Measurements from ENCODE around the gene MERTK.
"Not testable (repeated sequence)": the region's sequence is repeated elsewhere in the genome, so short reads cannot be mapped to it uniquely, and the experiment has no call there.

The MERTK gene

GRCh38 chr2:112024896-112025491 is 126.6 kb downstream of the MERTK start:
- Histone ChIP-seq H3K4me1 (peaks cover 8% of the 10 kb centered on the region), H3K27me3 (ENCODE audit: low read depth) (no peaks in the 10 kb centered on the region), H3K4me3 (no peak overlapping the region), H3K9me3 (no peaks in the 10 kb centered on the region), H3K36me3 (replicated peaks) (no peaks in the 10 kb centered on the region; the same call in 1 of the 2 replicates)
- in situ Hi-C loops (cut with MboI; ENCODE audit: low sequenced_read_pairs), result no loop called here
- DNase-seq (ENCODE audit: low spot score in 2 of 2), result no peak

- in situ Hi-C loops (cut with MboI; ENCODE audit: low sequenced_read_pairs), result no loop called here
- H3K4me3 ChIP-seq, result no peak overlapping the region
- no peaks in the 10 kb centered on the region for H3K9me3 ChIP-seq
- no peaks in the 10 kb centered on the region; the same call in 1 of the 2 replicates for H3K36me3 ChIP-seq (replicated peaks)
- peaks cover 8% of the 10 kb centered on the region for H3K4me1 ChIP-seq
- DNase-seq (ENCODE audit: low spot score in 2 of 2), result peak; percentile 16 to 56
- no peaks in the 10 kb centered on the region for H3K27me3 ChIP-seq (ENCODE audit: low read depth)
Observed at GRCh38 chr2:112026509-112026908, 128.1 kb downstream of the MERTK start.

DNA sequence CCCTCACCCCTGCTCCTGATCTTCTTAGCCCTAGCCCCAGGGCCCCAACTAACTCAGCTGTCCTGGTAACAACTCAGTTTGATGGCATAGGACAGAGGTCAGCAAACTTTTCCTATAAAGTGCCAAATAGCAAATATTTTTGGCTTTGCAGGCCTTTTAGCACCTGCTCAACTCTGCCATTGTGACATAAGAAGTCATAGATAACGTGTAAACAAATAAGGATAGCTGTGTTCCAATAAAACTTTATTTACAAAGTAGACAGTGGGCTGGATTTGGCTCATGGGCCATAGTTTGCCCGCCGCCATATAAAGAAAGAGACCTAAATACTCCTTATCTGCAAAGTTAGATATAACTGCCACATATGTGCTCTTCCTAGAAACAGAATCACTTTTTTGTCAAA is 129.4 kb downstream of the MERTK start:
- Histone ChIP-seq H3K4me1 (peaks cover 13% of the 10 kb centered on the region), H3K36me3 (replicated peaks) (no peaks in the 10 kb centered on the region), H3K4me3 (no peak overlapping the region), H3K9me3 (no peaks in the 10 kb centered on the region), H3K27me3 (ENCODE audit: low read depth) (no peaks in the 10 kb centered on the region)
- DNase-seq (ENCODE audit: low spot score in 2 of 2), result no peak
- in situ Hi-C loops (cut with MboI; ENCODE audit: low sequenced_read_pairs), result no loop called here

DNA sequence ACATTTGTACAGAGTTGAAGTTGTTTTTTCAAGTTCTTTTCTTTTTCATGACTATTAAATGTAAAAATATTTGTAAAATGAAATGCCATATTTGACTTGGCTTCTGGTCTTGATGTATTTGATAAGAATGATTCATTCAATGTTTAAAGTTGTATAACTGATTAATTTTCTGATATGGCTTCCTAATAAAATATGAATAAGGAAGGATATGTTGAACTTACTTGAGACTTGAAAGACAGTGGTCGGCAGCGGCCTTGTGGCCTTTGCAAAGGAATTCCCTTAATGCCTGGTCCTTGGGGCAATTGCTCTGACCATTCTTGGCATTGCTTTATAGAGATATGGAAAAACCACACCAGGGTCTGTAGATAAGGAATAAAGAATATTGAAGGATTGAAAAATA is 130.8 kb downstream of the MERTK start:
- H3K9me3 ChIP-seq, result no peaks in the 10 kb centered on the region
- H3K4me1 ChIP-seq, result peaks cover 13% of the 10 kb centered on the region
- no peaks in the 10 kb centered on the region for H3K27me3 ChIP-seq (ENCODE audit: low read depth)
- no peak overlapping the region for H3K4me3 ChIP-seq
- H3K36me3 ChIP-seq (replicated peaks), result no peaks in the 10 kb centered on the region
- in situ Hi-C loops (cut with MboI; ENCODE audit: low sequenced_read_pairs), result no loop called here
- DNase-seq (ENCODE audit: low spot score in 2 of 2), result no peak

GRCh38 chr2:112031473-112032223 is 133.2 kb downstream of the MERTK start:
- in situ Hi-C loops (cut with MboI; ENCODE audit: low sequenced_read_pairs), result no loop called here
- DNase-seq (ENCODE audit: low spot score in 2 of 2), result peak; percentile 35 to 47
- no peaks in the 10 kb centered on the region for H3K9me3 ChIP-seq

GRCh38 chr2:112032224-112032586 is 133.8 kb downstream of the MERTK start:
- no peak for DNase-seq (ENCODE audit: low spot score in 2 of 2)
- Histone ChIP-seq H3K4me1 (peaks cover 6% of the 10 kb centered on the region), H3K36me3 (replicated peaks) (no peaks in the 10 kb centered on the region), H3K27me3 (ENCODE audit: low read depth) (no peaks in the 10 kb centered on the region), H3K4me3 (no peak overlapping the region), H3K9me3 (no peaks in the 10 kb centered on the region)
- in situ Hi-C loops (cut with MboI; ENCODE audit: low sequenced_read_pairs), result no loop called here

More at GRCh38 chr2:112031473-112032223, 133.2 kb downstream of the MERTK start:
- no peaks in the 10 kb centered on the region for H3K27me3 ChIP-seq (ENCODE audit: low read depth)
- H3K4me3 ChIP-seq, result no peak overlapping the region
- peaks cover 6% of the 10 kb centered on the region for H3K4me1 ChIP-seq
- H3K36me3 ChIP-seq (replicated peaks), result no peaks in the 10 kb centered on the region

DNA sequence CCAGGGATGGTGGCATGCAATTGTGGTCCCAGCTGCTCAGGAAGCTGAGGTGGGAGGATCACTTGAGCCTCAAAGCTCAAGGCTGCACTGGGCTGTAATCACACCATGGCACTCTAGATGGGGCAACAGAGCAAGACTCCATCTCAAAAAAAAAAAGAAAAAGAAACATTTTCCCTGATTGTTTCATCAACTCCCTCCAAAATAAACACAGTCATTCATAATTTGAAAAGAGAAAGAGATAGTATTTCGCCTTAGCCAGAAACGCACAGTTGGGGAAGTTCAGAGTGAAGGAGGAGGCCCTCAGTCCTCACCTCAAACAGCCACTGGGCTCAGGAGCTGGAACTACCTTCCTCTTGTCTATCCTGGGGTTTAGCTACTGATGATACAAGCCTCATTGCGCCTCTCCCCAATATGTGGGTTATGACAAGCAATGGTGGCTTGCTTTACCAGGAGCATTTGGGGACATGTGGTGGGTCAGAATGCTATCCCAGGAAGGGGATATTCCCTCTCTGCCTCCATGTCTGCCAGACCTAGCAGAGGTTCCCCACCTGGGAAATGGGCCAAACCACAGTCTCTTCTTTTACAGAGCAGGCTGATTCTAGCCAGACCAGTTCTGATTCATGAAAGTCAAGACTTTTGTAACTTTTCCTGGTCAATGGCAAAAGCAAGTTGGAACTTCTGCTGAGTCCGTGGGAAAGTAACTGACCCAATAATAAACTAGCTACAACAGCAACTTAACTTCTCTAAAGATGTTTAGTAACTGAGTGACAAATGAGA is 134.5 kb downstream of the MERTK start:
- H3K4me1 ChIP-seq, result peaks cover 6% of the 10 kb centered on the region
- no peaks in the 10 kb centered on the region for H3K36me3 ChIP-seq (replicated peaks)
- DNase-seq (ENCODE audit: low spot score in 2 of 2), result no peak
- in situ Hi-C loops (cut with MboI; ENCODE audit: low sequenced_read_pairs), result no loop called here
- H3K4me3 ChIP-seq, result no peak overlapping the region
- H3K9me3 ChIP-seq, result no peaks in the 10 kb centered on the region
- no peaks in the 10 kb centered on the region for H3K27me3 ChIP-seq (ENCODE audit: low read depth)

GRCh38 chr2:112033600-112033999 is 135.2 kb downstream of the MERTK start:
- Histone ChIP-seq H3K4me3 (no peak overlapping the region), H3K27me3 (ENCODE audit: low read depth) (no peaks in the 10 kb centered on the region), H3K4me1 (peaks cover 6% of the 10 kb centered on the region), H3K9me3 (no peaks in the 10 kb centered on the region), H3K36me3 (replicated peaks) (no peaks in the 10 kb centered on the region)
- in situ Hi-C loops (cut with MboI; ENCODE audit: low sequenced_read_pairs), result no loop called here
- no peak for DNase-seq (ENCODE audit: low spot score in 2 of 2)

- no peak for DNase-seq (ENCODE audit: low spot score in 2 of 2)
- Histone ChIP-seq H3K4me1 (peaks cover 6% of the 10 kb centered on the region), H3K9me3 (no peaks in the 10 kb centered on the region), H3K36me3 (replicated peaks) (no peaks in the 10 kb centered on the region), H3K27me3 (ENCODE audit: low read depth) (no peaks in the 10 kb centered on the region), H3K4me3 (no peak overlapping the region)
- in situ Hi-C loops (cut with MboI; ENCODE audit: low sequenced_read_pairs), result no loop called here
Observed at GRCh38 chr2:112034924-112035323, 136.5 kb downstream of the MERTK start.

GRCh38 chr2:112035786-112036185 is 137.4 kb downstream of the MERTK start:
- H3K9me3 ChIP-seq, result no peaks in the 10 kb centered on the region
- in situ Hi-C loops (cut with MboI; ENCODE audit: low sequenced_read_pairs), result no loop called here
- DNase-seq (ENCODE audit: low spot score in 2 of 2), result no peak
- no peaks in the 10 kb centered on the region for H3K36me3 ChIP-seq (replicated peaks)
- no peak overlapping the region for H3K4me3 ChIP-seq
- no peaks in the 10 kb centered on the region for H3K27me3 ChIP-seq (ENCODE audit: low read depth)
- peaks cover 6% of the 10 kb centered on the region for H3K4me1 ChIP-seq

DNA sequence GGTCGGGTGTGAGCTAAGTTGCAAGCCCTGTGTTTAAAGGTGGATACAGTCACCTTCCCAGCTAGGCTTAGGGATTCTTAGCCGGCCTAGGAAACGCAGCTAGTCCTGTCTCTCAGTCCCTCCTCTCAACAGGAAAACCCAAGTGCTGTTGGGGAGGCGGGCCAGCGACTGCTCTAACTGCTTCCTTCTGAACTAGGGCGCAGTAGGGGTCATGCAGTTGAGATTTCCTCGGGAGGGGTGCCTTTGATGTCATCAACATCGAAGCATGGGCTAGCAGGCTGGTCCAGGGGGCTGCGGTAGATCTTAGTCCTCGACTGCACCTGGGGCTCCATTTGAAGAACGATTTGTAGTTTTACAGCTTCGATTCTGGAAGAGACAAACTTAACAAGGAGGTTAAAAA is 141.1 kb downstream of the MERTK start:
- DNase-seq (ENCODE audit: low spot score in 2 of 2); H3K36me3 ChIP-seq (replicated peaks); H3K4me1 ChIP-seq; in situ Hi-C loops (cut with MboI; ENCODE audit: low sequenced_read_pairs); H3K27me3 ChIP-seq (ENCODE audit: low read depth); H3K4me3 ChIP-seq; H3K9me3 ChIP-seq: not testable (repeated sequence)

DNA sequence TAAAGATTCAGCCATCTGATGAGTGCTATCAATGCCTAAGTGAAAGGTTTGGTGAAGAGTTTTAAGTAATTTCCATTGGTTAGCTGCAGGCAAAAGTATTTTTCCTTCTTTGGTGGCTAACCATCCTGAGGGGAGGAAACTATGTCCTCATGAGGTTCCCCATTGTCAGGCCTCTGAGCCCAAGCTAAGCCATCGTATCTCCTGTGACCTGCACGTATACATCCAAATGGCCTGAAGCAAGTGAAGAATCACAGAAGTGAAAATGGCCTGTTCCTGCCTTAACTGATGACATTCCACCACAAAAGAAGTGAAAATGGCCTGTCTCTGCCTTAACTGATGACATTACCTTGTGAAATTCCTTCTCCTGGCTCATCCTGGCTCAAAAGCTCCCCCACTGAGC is 141.7 kb downstream of the MERTK start:
- H3K4me1 ChIP-seq; in situ Hi-C loops (cut with MboI; ENCODE audit: low sequenced_read_pairs); H3K4me3 ChIP-seq; H3K9me3 ChIP-seq; DNase-seq (ENCODE audit: low spot score in 2 of 2); H3K36me3 ChIP-seq (replicated peaks); H3K27me3 ChIP-seq (ENCODE audit: low read depth): not testable (repeated sequence)

DNA sequence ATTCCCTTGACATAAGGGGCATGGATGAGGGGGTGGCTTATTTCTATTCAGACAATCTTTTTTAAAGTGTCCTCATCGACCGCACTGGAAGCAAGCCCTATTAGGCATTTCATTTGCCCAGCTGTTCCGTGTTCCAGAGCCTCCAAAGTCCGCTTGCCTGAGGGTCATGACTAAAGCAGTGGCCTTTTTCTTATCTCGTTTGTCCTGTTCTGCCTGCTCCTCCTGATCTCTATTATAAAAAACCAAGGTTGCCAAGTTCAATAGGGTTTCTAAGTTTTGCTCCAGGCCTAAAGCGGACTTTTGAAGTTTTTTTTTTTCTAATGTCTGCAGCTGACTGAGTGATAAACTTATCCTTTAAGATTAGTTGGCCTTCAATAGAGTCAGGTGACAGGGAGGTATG is 143.1 kb downstream of the MERTK start:
- H3K4me1 ChIP-seq; DNase-seq (ENCODE audit: low spot score in 2 of 2); H3K27me3 ChIP-seq (ENCODE audit: low read depth); H3K4me3 ChIP-seq; H3K36me3 ChIP-seq (replicated peaks); in situ Hi-C loops (cut with MboI; ENCODE audit: low sequenced_read_pairs); H3K9me3 ChIP-seq: not testable (repeated sequence)

GRCh38 chr2:112045446-112046014 is 147.1 kb downstream of the MERTK start:
- in situ Hi-C loops (cut with MboI; ENCODE audit: low sequenced_read_pairs), result loop anchor here (5.0 kb wide), 1 partner anchor 153 kb away; no protein-coding TSS in a partner anchor
- Histone ChIP-seq H3K36me3 (replicated peaks) (no peaks in the 10 kb centered on the region), H3K27me3 (ENCODE audit: low read depth) (no peaks in the 10 kb centered on the region), H3K4me3 (no peak overlapping the region), H3K4me1 (no peaks in the 10 kb centered on the region; the same call in none of the 2 replicates), H3K9me3 (no peaks in the 10 kb centered on the region)
- DNase-seq (ENCODE audit: low spot score in 2 of 2), result no peak
